Upper lobe of right lung (tissue), 1 donor: Measurements from ENCODE around the gene DACH1. TPM values are rescaled to one million over a fixed set of nuclear protein-coding genes. Genes with fewer than 3 reads are reported as not detected.

Experiments used
- ATAC-seq: fragments of 200-7000 bp; cut with Tn5 transposase; one replicate; pipeline ENCODE4 v1.9.1; 2020; ENCODE audit warnings: mild to moderate bottlenecking, moderate library complexity
- DNase-seq: peaks from one replicate; pipeline ENCODE4 v3.0.0-alpha.2; 2020
- H3K27ac ChIP-seq: fragments of 200-600 bp; one replicate; pipeline ENCODE4 v1.8.0; 2022
- H3K27me3 ChIP-seq: fragments of 200-600 bp; one replicate; pipeline ENCODE4 v1.8.0; 2022; ENCODE audit warnings: mild to moderate bottlenecking
- H3K36me3 ChIP-seq: fragments of 200-600 bp; one replicate; pipeline ENCODE4 v1.8.0; 2022
- H3K4me1 ChIP-seq: fragments of 200-600 bp; one replicate; pipeline ENCODE4 v1.8.0; 2022
- H3K4me3 ChIP-seq: fragments of 200-600 bp; one replicate; pipeline ENCODE4 v1.8.0; 2022; ENCODE audit warnings: mild to moderate bottlenecking
- H3K9me3 ChIP-seq: fragments of 200-600 bp; one replicate; pipeline ENCODE4 v1.8.0; 2022
- intact Hi-C: fragments of 100-400 bp; cut with DNase I; formaldehyde crosslinking; loops from one replicate; pipeline ENCODE4 v1.11.0; 2022
- total RNA-seq: library from RNA; stranded (reverse); fragmentation: NEBNext Ultra II Directional; extraction: Animal tissue kit (Norgen Biotek cat#: 25700); gene quantifications from one replicate; pipeline ENCODE4 v1.2.1, GENCODE V29; 2021
- TF ChIP-seq, protein P1 (sequence below): fragments of 200-600 bp; IDR thresholded peaks from one replicate; pipeline ENCODE4 v1.8.0; 2022; ENCODE audit warnings: antibody characterized with exemption
- donor health status: DM: no; HTN: yes; CAD: no; lungs with severe emphysema.

DACH1 gene
- total RNA-seq, 1 donor from 2014 or later: 11.5 TPM

DNA sequence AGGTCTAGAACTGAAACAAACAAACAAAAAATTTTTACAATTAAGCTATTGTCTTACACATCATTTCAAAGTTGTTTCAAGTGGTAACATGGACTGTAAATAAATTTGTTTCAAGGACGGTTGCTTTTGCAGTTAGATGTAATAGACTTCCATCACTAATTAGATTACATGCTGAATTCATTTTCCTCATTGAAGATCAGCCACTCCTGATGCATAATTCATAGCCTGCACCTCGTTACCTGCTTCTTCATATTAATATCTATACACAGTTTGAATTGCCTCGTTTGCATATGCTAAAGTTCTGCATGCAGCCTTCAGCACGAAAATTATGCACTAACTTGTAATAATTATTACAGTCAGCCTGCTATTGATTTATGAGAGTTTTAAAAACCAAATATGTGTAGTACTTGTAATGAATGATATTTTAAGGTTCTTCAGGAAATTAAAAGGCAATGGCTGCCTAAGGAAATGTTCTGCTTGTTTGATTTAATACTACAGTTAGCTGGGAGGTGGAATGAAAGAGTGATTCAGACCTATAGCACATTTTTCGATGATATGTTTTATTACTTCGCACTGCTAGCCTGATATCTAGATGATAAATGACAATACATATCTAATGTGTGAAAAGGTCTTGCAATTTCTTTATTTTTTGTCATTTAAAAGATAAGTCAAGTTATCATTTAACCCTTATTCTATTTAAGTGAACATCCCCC lies 184.9 kb downstream of the DACH1 start:
- Histone ChIP-seq H3K9me3 (no peaks in the 10 kb centered on the region), H3K4me3 (no peak overlapping the region), H3K36me3 (no peaks in the 10 kb centered on the region), H3K27ac (no peak overlapping the region), H3K4me1 (no peaks in the 10 kb centered on the region), H3K27me3 (no peaks in the 10 kb centered on the region)
- intact Hi-C loops: no loop called here
- DNase-seq: no peak
- ATAC-seq: no peak
- TF ChIP-seq, protein P1, sequence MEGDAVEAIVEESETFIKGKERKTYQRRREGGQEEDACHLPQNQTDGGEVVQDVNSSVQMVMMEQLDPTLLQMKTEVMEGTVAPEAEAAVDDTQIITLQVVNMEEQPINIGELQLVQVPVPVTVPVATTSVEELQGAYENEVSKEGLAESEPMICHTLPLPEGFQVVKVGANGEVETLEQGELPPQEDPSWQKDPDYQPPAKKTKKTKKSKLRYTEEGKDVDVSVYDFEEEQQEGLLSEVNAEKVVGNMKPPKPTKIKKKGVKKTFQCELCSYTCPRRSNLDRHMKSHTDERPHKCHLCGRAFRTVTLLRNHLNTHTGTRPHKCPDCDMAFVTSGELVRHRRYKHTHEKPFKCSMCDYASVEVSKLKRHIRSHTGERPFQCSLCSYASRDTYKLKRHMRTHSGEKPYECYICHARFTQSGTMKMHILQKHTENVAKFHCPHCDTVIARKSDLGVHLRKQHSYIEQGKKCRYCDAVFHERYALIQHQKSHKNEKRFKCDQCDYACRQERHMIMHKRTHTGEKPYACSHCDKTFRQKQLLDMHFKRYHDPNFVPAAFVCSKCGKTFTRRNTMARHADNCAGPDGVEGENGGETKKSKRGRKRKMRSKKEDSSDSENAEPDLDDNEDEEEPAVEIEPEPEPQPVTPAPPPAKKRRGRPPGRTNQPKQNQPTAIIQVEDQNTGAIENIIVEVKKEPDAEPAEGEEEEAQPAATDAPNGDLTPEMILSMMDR: no peak

DNA sequence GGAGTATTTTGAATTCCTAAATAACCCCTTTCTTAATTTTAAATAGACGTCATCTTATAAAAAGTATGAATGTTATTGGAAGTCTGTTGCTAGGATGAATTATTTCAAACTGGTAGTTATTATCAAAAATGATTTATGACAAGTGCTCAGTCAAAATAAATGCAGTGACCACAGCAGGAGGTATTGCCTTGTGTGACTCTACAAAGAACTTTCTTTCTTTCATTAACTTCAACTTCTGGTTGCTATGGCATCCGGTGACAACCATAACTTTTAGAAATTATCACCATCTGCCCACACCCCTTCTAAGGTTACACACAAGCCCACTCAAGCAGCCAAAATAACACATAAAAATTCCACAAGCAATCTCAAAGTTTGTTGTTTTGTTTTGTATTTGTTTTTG lies 189.9 kb downstream of the DACH1 start:
- H3K36me3 ChIP-seq: no peaks in the 10 kb centered on the region
- H3K27ac ChIP-seq: no peak overlapping the region
- H3K4me3 ChIP-seq: no peak overlapping the region
- DNase-seq: no peak
- H3K27me3 ChIP-seq: no peaks in the 10 kb centered on the region
- no peak for ATAC-seq
- H3K9me3 ChIP-seq: no peaks in the 10 kb centered on the region
- no peaks in the 10 kb centered on the region for H3K4me1 ChIP-seq
- intact Hi-C loops: no loop called here
- TF ChIP-seq, protein P1: no peak

DNA sequence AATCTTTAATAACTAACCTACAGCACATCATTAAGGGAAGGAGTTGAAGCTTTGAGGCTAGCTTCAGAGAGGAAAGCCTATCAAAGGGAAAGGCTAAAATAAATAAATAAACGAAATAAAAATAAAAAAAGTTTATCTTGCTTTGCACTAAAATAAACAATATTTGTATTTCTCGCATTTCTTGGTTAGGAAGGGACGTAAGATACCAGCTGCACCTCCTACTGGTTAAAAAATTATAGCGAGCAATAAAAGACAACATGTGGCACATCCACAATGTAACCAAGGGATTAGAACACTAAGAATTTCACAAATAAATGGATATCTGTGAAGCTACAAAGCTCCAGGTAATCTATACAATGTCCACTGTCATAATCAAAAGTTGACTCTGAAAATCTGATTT lies 194.5 kb downstream of the DACH1 start:
- no peak overlapping the region for H3K4me3 ChIP-seq
- intact Hi-C loops: no loop called here
- H3K27ac ChIP-seq: no peak overlapping the region
- DNase-seq (no peak), ATAC-seq (no peak)
- H3K4me1 ChIP-seq: no peaks in the 10 kb centered on the region
- no peaks in the 10 kb centered on the region for H3K36me3 ChIP-seq
- no peaks in the 10 kb centered on the region for H3K9me3 ChIP-seq
- TF ChIP-seq, protein P1: no peak
- H3K27me3 ChIP-seq: no peaks in the 10 kb centered on the region

GRCh38 chr13:71663431-71663830 lies 203.6 kb downstream of the DACH1 start:
- H3K9me3 ChIP-seq: no peaks in the 10 kb centered on the region
- H3K4me3 ChIP-seq: no peak overlapping the region
- H3K27ac ChIP-seq: no peak overlapping the region
- H3K27me3 ChIP-seq: no peaks in the 10 kb centered on the region
- H3K4me1 ChIP-seq: no peaks in the 10 kb centered on the region
- TF ChIP-seq, protein P1: no peak
- ATAC-seq (no peak), DNase-seq (no peak)
- intact Hi-C loops: no loop called here
- H3K36me3 ChIP-seq: no peaks in the 10 kb centered on the region

DNA sequence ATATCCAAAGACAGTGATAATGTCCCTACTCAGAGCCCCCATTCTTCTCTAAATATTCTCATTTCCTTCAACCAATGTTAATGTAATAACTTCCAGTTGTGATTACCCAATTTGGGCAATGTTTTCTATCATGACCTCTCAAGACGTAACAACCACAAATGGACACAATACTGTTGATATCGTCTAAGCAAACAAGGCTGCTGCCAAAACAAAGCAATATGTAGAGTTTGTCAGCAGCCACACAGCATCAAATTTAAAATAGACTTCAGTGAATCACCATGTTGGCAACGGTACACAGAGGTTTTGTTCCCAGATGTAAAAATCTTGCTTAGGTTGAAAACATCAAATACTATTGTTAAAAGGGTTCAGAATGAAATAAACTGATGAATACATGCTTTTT lies 205.1 kb downstream of the DACH1 start:
- ATAC-seq (no peak), DNase-seq (no peak)
- intact Hi-C loops: no loop called here

More for the DNA sequence above, 205.1 kb downstream of the DACH1 start:
- H3K4me1 ChIP-seq: no peaks in the 10 kb centered on the region
- no peaks in the 10 kb centered on the region for H3K27me3 ChIP-seq
- no peak overlapping the region for H3K27ac ChIP-seq
- TF ChIP-seq, protein P1: no peak
- no peaks in the 10 kb centered on the region for H3K9me3 ChIP-seq
- H3K4me3 ChIP-seq: no peak overlapping the region
- no peaks in the 10 kb centered on the region for H3K36me3 ChIP-seq
